Measurements from ENCODE around the gene IL7R. TPM values are rescaled to one million over a fixed set of nuclear protein-coding genes. Genes with fewer than 3 reads are reported as not detected.

IL7R gene
- total RNA-seq, 1 experiment from 2014 or later: not detected

DNA sequence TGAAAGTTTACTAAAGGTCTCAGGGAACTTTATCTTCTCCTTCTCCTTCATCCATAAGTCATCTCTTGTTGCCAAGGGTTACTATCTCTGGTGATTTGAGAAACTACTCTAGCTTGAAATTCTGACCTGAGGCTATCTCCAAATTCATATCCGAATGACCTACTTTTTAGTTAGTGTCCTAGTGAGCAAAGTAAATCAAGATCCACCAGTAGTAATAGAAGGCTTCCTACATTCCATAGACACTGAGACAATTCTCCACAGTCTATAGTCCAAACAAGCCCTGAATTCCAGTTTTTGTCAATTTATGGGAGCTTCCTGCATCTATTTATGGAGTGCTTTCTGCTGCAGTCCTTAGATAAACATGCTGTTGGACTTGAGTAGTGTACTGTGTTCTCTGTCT is 5.0 kb downstream of the IL7R start:
- Mint-ChIP-seq H3K27me3 (ENCODE audit: insufficient read depth, unreplicated experiment) (no peaks in the 10 kb centered on the region), H3K36me3 (ENCODE audit: insufficient read depth, unreplicated experiment) (no peaks in the 10 kb centered on the region), H3K4me3 (ENCODE audit: unreplicated experiment) (no peak overlapping the region), H3K27ac (ENCODE audit: unreplicated experiment) (no peak overlapping the region), H3K9me3 (ENCODE audit: unreplicated experiment) (peaks cover 10% of the 10 kb centered on the region), H3K4me1 (ENCODE audit: low read depth, unreplicated experiment) (no peaks in the 10 kb centered on the region)
- H3K36me3 ChIP-seq (ENCODE audit: control insufficient read depth, insufficient read depth, low read length): no peaks in the 10 kb centered on the region
- H3K9me3 ChIP-seq: no peaks in the 10 kb centered on the region
- ChIA-PET CTCF (no interaction called here), POLR2A (no interaction called here)
- no TSS peak for BruUV-seq (replicated peaks)
- intact Hi-C loops (cut with micrococcal nuclease; ENCODE audit: unreplicated experiment): no loop called here
- no peaks in the 10 kb centered on the region for H3K27me3 ChIP-seq (replicated peaks; ENCODE audit: control insufficient read depth, insufficient read depth, low read length)
- no peak for DNase-seq
- no peak for TF ChIP-seq CTCF (IDR thresholded peaks at IDR 0.05; ENCODE audit: insufficient read depth in 1 of 2, low read depth in 1 of 2, low read length in 1 of 2, severe bottlenecking in 1 of 2, unreplicated experiment in 1 of 2)
- H3K4me3 ChIP-seq (ENCODE audit: low read depth, low read length): no peak overlapping the region
- no peaks in the 10 kb centered on the region for H3K4me1 ChIP-seq

DNA sequence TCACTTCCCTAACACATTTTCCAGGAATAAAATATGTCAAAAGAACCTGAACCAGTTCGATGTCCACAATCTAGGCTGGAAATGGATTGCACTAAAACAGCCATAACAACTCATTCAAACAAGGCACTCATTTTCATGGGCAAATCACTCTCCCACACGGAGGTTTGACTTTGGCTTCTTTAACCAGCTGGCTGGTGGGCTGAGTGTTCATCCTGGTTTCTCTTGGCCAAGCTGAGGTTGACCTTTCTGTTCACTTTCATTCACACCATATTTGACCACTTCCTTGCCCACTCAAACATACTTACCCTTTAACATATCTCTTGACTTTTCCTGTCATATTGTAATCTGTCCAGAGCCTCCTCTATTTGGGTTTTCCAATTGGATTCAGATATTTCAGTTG is 5.4 kb downstream of the IL7R start:
- no peak for TF ChIP-seq CTCF (IDR thresholded peaks at IDR 0.05; ENCODE audit: insufficient read depth in 1 of 2, low read depth in 1 of 2, low read length in 1 of 2, severe bottlenecking in 1 of 2, unreplicated experiment in 1 of 2)
- Mint-ChIP-seq H3K4me1 (ENCODE audit: low read depth, unreplicated experiment) (no peaks in the 10 kb centered on the region), H3K9me3 (ENCODE audit: unreplicated experiment) (peaks cover 10% of the 10 kb centered on the region), H3K36me3 (ENCODE audit: insufficient read depth, unreplicated experiment) (no peaks in the 10 kb centered on the region), H3K4me3 (ENCODE audit: unreplicated experiment) (no peak overlapping the region), H3K27ac (ENCODE audit: unreplicated experiment) (no peak overlapping the region), H3K27me3 (ENCODE audit: insufficient read depth, unreplicated experiment) (peaks cover 2% of the 10 kb centered on the region)
- intact Hi-C loops (cut with micrococcal nuclease; ENCODE audit: unreplicated experiment): no loop called here
- Histone ChIP-seq H3K9me3 (no peaks in the 10 kb centered on the region), H3K4me3 (ENCODE audit: low read depth, low read length) (no peak overlapping the region), H3K4me1 (no peaks in the 10 kb centered on the region), H3K36me3 (ENCODE audit: control insufficient read depth, insufficient read depth, low read length) (no peaks in the 10 kb centered on the region), H3K27me3 (replicated peaks; ENCODE audit: control insufficient read depth, insufficient read depth, low read length) (no peaks in the 10 kb centered on the region)
- ChIA-PET CTCF (no interaction called here), POLR2A (no interaction called here)
- BruUV-seq (replicated peaks): no TSS peak
- no peak for DNase-seq

DNA sequence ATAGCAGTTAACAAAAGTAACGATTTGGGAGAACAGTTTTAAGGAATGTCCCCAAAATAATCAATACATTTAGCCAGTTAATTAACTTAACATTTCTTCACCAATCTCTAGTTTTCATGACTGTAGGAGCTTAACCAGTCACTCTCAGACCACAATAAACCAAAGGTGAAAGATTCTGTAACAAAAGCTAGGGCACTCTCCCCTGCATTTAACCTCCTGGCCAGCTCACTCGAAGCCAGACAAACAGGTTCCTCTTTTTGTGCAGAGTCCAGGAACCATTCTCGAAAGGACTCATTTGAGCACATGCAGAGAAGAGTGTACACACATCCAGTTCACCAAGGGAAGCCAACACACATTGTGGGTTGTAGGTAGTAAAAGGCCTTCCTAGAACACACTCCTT is 6.5 kb downstream of the IL7R start:
- TF ChIP-seq CTCF (IDR thresholded peaks at IDR 0.05; ENCODE audit: insufficient read depth in 1 of 2, low read depth in 1 of 2, low read length in 1 of 2, severe bottlenecking in 1 of 2, unreplicated experiment in 1 of 2): no peak
- no peak overlapping the region for H3K4me3 ChIP-seq (ENCODE audit: low read depth, low read length)
- H3K9me3 ChIP-seq: no peaks in the 10 kb centered on the region
- intact Hi-C loops (cut with micrococcal nuclease; ENCODE audit: unreplicated experiment): no loop called here
- H3K36me3 ChIP-seq (ENCODE audit: control insufficient read depth, insufficient read depth, low read length): no peaks in the 10 kb centered on the region
- BruUV-seq (replicated peaks): no TSS peak
- CTCF ChIA-PET: no interaction called here
- Mint-ChIP-seq H3K4me1 (ENCODE audit: low read depth, unreplicated experiment) (no peaks in the 10 kb centered on the region), H3K27me3 (ENCODE audit: insufficient read depth, unreplicated experiment) (peaks cover 7% of the 10 kb centered on the region), H3K4me3 (ENCODE audit: unreplicated experiment) (no peak overlapping the region), H3K27ac (ENCODE audit: unreplicated experiment) (no peak overlapping the region), H3K36me3 (ENCODE audit: insufficient read depth, unreplicated experiment) (no peaks in the 10 kb centered on the region), H3K9me3 (ENCODE audit: unreplicated experiment) (peaks cover 10% of the 10 kb centered on the region)
- no peaks in the 10 kb centered on the region; the same call in 1 of the 2 replicates for H3K27me3 ChIP-seq (replicated peaks; ENCODE audit: control insufficient read depth, insufficient read depth, low read length)
- POLR2A ChIA-PET: no interaction called here
- no peak for DNase-seq
- no peaks in the 10 kb centered on the region for H3K4me1 ChIP-seq

All from Caco-2 (cell line).